ENCODE data around the gene EIF6.

DNA sequence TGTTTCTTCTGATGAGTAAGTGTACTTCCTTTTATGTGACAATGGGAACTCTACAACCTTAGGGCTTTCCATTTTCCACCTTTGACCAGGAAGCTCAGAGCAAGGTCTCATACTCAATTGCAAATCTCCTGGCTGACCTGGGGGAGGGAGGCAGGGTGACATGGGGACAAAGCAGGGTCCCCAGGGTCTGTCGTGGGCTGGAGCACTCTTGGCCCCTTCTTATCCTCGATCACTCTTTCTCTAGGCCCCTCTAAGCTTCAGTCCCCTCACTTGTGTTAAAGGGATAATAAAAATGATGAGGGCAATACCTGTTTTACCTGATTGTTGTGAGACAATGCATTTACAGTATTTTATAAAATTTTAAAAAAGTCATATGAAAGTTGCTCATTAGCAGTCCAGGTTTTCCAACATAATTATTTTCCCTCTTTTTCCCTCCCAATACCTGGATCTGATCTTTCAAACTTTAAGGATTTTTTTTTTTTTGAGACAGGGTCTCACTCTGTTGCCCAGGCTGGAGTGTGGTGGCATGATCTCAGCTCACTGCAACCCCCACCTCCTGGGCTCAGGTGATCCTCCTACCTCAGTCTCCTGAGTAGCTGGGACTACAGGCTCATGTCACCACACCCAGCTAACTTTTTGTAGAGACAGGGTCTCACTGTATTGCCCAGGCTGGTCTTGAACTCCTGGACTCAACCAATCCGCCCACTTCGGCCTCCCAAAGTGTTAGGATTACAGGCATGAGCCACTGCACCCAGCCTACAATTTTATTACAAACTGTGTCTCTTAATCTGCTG, 16.1 kb upstream of the EIF6 start:
- TF ChIP-seq, protein P1, sequence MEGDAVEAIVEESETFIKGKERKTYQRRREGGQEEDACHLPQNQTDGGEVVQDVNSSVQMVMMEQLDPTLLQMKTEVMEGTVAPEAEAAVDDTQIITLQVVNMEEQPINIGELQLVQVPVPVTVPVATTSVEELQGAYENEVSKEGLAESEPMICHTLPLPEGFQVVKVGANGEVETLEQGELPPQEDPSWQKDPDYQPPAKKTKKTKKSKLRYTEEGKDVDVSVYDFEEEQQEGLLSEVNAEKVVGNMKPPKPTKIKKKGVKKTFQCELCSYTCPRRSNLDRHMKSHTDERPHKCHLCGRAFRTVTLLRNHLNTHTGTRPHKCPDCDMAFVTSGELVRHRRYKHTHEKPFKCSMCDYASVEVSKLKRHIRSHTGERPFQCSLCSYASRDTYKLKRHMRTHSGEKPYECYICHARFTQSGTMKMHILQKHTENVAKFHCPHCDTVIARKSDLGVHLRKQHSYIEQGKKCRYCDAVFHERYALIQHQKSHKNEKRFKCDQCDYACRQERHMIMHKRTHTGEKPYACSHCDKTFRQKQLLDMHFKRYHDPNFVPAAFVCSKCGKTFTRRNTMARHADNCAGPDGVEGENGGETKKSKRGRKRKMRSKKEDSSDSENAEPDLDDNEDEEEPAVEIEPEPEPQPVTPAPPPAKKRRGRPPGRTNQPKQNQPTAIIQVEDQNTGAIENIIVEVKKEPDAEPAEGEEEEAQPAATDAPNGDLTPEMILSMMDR (conservative IDR thresholded peaks at IDR 0.05; ENCODE audit: low read length): no peak
- TF ChIP-seq EZH2phosphoT487 (IDR thresholded peaks at IDR 0.05; ENCODE audit: borderline replicate concordance, low read depth, low read length): no peak
